Ascending aorta (tissue), 2 donors: ENCODE measurements around the gene RIPPLY2. TPM values are rescaled to one million over a fixed set of nuclear protein-coding genes. Genes with fewer than 3 reads are reported as not detected.

ENCODE experiments used
- DNase-seq, 2 donors: peaks; one replicate each; pipeline ENCODE4 v3.0.0-alpha.2; 2019; ENCODE audit warnings: low spot score in 2 of 2
- H3K27ac ChIP-seq, 2 donors: fragments of 200-600 bp; sonication (generic); one replicate each; pipeline ENCODE4 v1.5.1; 2016 to 2017; ENCODE audit warnings: mild to moderate bottlenecking in 1 of 2
- H3K27me3 ChIP-seq: fragments of 200-600 bp; sonication (generic); one replicate; pipeline ENCODE4 v1.5.1; 2017
- H3K36me3 ChIP-seq, 2 donors: fragments of 200-600 bp; sonication (generic); one replicate each; pipeline ENCODE4 v1.5.1; 2016
- H3K4me1 ChIP-seq, 2 donors: fragments of 200-600 bp; sonication (generic); one replicate each; pipeline ENCODE4 v1.5.1; 2016 to 2017; ENCODE audit warnings: mild to moderate bottlenecking in 1 of 2
- H3K4me3 ChIP-seq, 2 donors: fragments of 200-600 bp; sonication (generic); one replicate each; pipeline ENCODE4 v1.5.1; 2016 to 2017; ENCODE audit warnings: mild to moderate bottlenecking in 1 of 2
- H3K9me3 ChIP-seq, 2 donors: fragments of 200-600 bp; sonication (generic); one replicate each; pipeline ENCODE4 v1.5.1; 2016
- CTCF ChIP-seq, 3 experiments: fragments of 200-600 bp in 2 of 3; fragments of 450-650 bp in 1 of 3; sonication (generic) in 2 of 3; IDR thresholded peaks; one replicate each; pipeline ENCODE4 v1.5.1; 2016 to 2019; ENCODE audit warnings: antibody characterized with exemption in 3 of 3, mild to moderate bottlenecking in 1 of 3, moderate library complexity in 1 of 3
- intact Hi-C: fragments of 100-400 bp; cut with DNase I; formaldehyde crosslinking; loops from one replicate; pipeline ENCODE4 v1.15.1; 2023
- total RNA-seq: library from RNA; depleted of rRNA; stranded (reverse); fragments of >200 nt; gene quantifications from one replicate; pipeline ENCODE4 v1.1.0, GENCODE V29; 2016

RIPPLY2 gene
- total RNA-seq, 1 donor from 2014 or later: not detected

- Histone ChIP-seq H3K4me3 (no peak overlapping the region), H3K9me3 (no peaks in the 10 kb centered on the region), H3K27ac (no peak overlapping the region), H3K4me1 (no peaks in the 10 kb centered on the region), H3K36me3 (no peaks in the 10 kb centered on the region), H3K27me3 (no peaks in the 10 kb centered on the region)
- intact Hi-C loops: no loop called here
- no peak for DNase-seq
- no peak for TF ChIP-seq CTCF (IDR thresholded peaks at IDR 0.05)
Observed at GRCh38 chr6:83815631-83816272, 37.4 kb upstream of the RIPPLY2 start.

- H3K9me3 ChIP-seq: no peaks in the 10 kb centered on the region
- no peaks in the 10 kb centered on the region for H3K36me3 ChIP-seq
- H3K27me3 ChIP-seq: no peaks in the 10 kb centered on the region
- H3K4me3 ChIP-seq: no peak overlapping the region
- H3K4me1 ChIP-seq: no peaks in the 10 kb centered on the region
- intact Hi-C loops: no loop called here
- TF ChIP-seq CTCF (IDR thresholded peaks at IDR 0.05): no peak
- H3K27ac ChIP-seq: no peak overlapping the region
- no peak for DNase-seq
Observed at GRCh38 chr6:83822629-83823169, 30.5 kb upstream of the RIPPLY2 start.

- H3K27ac ChIP-seq: no peak overlapping the region
- H3K4me1 ChIP-seq: no peaks in the 10 kb centered on the region
- no peaks in the 10 kb centered on the region for H3K9me3 ChIP-seq
- no peaks in the 10 kb centered on the region for H3K27me3 ChIP-seq
- H3K4me3 ChIP-seq: no peak overlapping the region
- H3K36me3 ChIP-seq: no peaks in the 10 kb centered on the region
- no peak for DNase-seq
- no peak for TF ChIP-seq CTCF (IDR thresholded peaks at IDR 0.05)
- intact Hi-C loops: no loop called here
Observed at GRCh38 chr6:83824388-83824801, 28.8 kb upstream of the RIPPLY2 start.

GRCh38 chr6:83824831-83825230 lies 28.3 kb upstream of the RIPPLY2 start:
- Histone ChIP-seq H3K9me3 (no peaks in the 10 kb centered on the region), H3K4me1 (no peaks in the 10 kb centered on the region), H3K27me3 (no peaks in the 10 kb centered on the region), H3K4me3 (no peak overlapping the region), H3K27ac (no peak overlapping the region), H3K36me3 (no peaks in the 10 kb centered on the region)
- intact Hi-C loops: no loop called here
- no peak for TF ChIP-seq CTCF (IDR thresholded peaks at IDR 0.05)
- DNase-seq: no peak

- Histone ChIP-seq H3K27ac (no peak overlapping the region), H3K4me1 (no peaks in the 10 kb centered on the region), H3K4me3 (no peak overlapping the region), H3K36me3 (no peaks in the 10 kb centered on the region), H3K9me3 (no peaks in the 10 kb centered on the region), H3K27me3 (no peaks in the 10 kb centered on the region)
- no peak for DNase-seq
- no peak for TF ChIP-seq CTCF (IDR thresholded peaks at IDR 0.05)
- intact Hi-C loops: no loop called here
Observed at GRCh38 chr6:83827050-83827449, 26.1 kb upstream of the RIPPLY2 start.
